ENCODE measurements around the gene GSTA1.

GRCh38 chr6:52808660-52809059 lies 5.0 kb upstream of the GSTA1 start:
- TF ChIP-seq CTCF (conservative IDR thresholded peaks at IDR 0.05) (no peak), ZFX (IDR thresholded peaks at IDR 0.05) (no peak)
